ENCODE measurements around the gene XRCC6. TPM values are rescaled to one million over a fixed set of nuclear protein-coding genes. Genes with fewer than 3 reads are reported as not detected.

The XRCC6 gene
- total and polyA plus RNA-seq, 2 of the 13 experiments (the other 11 are each of a cell fraction or from before 2014, with no cell fraction given): 124 to 625 TPM

DNA sequence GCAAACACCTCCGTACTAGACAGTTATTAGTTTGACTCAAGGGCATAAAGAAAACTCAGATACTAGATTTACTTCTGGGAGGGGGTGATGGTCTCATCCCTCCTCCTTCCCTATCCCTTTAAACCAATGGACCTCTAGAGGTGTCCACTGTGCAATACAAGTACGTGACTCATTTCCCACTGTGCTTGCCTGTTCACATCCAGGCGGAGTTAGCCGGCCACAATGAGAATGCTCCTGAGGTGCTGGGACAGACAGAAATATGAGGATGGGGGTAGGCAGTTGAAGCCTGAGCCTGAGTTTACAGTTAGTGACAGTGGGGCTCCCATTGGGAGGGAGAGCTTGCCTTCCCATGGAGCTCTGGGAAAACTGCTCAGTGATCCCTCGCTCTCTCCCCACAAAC lies 23.0 kb upstream of the XRCC6 start:
- TF ChIP-seq SNAI1 (CRISPR knock-in tag; IDR thresholded peaks at IDR 0.05; ENCODE audit: borderline replicate concordance) (no peak), SOX6 (IDR thresholded peaks at IDR 0.05) (no peak), SOX6 (CRISPR knock-in tag; IDR thresholded peaks at IDR 0.05) (no peak), NFIC (IDR thresholded peaks at IDR 0.05; ENCODE audit: low read length) (no peak), ZZZ3 (CRISPR knock-in tag; IDR thresholded peaks at IDR 0.05; ENCODE audit: borderline replicate concordance) (no peak), ZNF343 (CRISPR knock-in tag; IDR thresholded peaks at IDR 0.05) (no peak), GTF2F1 (IDR thresholded peaks at IDR 0.05; ENCODE audit: low read length) (no peak), ZFP36L1 (CRISPR knock-in tag; IDR thresholded peaks at IDR 0.05) (no peak), U2AF2 (IDR thresholded peaks at IDR 0.05; ENCODE audit: low read depth, low read length) (no peak), KMT2A (CRISPR knock-in tag; IDR thresholded peaks at IDR 0.05) (no peak)
- TF ChIP-seq, protein P1, sequence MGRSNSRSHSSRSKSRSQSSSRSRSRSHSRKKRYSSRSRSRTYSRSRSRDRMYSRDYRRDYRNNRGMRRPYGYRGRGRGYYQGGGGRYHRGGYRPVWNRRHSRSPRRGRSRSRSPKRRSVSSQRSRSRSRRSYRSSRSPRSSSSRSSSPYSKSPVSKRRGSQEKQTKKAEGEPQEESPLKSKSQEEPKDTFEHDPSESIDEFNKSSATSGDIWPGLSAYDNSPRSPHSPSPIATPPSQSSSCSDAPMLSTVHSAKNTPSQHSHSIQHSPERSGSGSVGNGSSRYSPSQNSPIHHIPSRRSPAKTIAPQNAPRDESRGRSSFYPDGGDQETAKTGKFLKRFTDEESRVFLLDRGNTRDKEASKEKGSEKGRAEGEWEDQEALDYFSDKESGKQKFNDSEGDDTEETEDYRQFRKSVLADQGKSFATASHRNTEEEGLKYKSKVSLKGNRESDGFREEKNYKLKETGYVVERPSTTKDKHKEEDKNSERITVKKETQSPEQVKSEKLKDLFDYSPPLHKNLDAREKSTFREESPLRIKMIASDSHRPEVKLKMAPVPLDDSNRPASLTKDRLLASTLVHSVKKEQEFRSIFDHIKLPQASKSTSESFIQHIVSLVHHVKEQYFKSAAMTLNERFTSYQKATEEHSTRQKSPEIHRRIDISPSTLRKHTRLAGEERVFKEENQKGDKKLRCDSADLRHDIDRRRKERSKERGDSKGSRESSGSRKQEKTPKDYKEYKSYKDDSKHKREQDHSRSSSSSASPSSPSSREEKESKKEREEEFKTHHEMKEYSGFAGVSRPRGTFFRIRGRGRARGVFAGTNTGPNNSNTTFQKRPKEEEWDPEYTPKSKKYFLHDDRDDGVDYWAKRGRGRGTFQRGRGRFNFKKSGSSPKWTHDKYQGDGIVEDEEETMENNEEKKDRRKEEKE (IDR thresholded peaks at IDR 0.05): no peak
- TF ChIP-seq, protein P2, sequence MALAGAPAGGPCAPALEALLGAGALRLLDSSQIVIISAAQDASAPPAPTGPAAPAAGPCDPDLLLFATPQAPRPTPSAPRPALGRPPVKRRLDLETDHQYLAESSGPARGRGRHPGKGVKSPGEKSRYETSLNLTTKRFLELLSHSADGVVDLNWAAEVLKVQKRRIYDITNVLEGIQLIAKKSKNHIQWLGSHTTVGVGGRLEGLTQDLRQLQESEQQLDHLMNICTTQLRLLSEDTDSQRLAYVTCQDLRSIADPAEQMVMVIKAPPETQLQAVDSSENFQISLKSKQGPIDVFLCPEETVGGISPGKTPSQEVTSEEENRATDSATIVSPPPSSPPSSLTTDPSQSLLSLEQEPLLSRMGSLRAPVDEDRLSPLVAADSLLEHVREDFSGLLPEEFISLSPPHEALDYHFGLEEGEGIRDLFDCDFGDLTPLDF (CRISPR knock-in tag; IDR thresholded peaks at IDR 0.05): no peak
- ChIA-PET POLR2A (interaction anchor here (0.8 kb wide), 1 partner anchor 8 kb away, joined by 3 read pairs; the partner anchor contains the start of gene PMM1), CTCF (ENCODE audit: low intra/inter-chr PET ratio, low total read pairs) (interaction anchor here (1.3 to 4.8 kb wide), 2 partner anchors 21 to 71 kb away, joined by 5 to 77 read pairs; no protein-coding TSS in a partner anchor)
- BruUV-seq (replicated peaks): no TSS peak
- DNase-seq (ENCODE audit: low spot score): no peak
- WGBS (ENCODE audit: low lambda C conversion rate): 91% methylated on average over 5 of the region's 5 CpGs
- no peaks in the 10 kb centered on the region for H3K79me2 ChIP-seq (ENCODE audit: insufficient read depth, low read length)
- no peak overlapping the region for H3K27ac ChIP-seq (ENCODE audit: extremely low read length, insufficient read depth, low read length)
- no peaks in the 10 kb centered on the region for H3K9me3 ChIP-seq (ENCODE audit: low read length)
- FAIRE-seq: no peak
- H3K36me3 ChIP-seq (replicated peaks in 1 of 2; ENCODE audit: control insufficient read depth in 1 of 2, insufficient read depth in 2 of 2, low read length in 2 of 2): peaks cover 9 to 18% of the 10 kb centered on the region in 2 experiments; a peak in 4 of 5 replicates
- H3K4me3 ChIP-seq (replicated peaks in 1 of 3; ENCODE audit: insufficient read depth in 1 of 3, low read depth in 2 of 3, low read length in 3 of 3): no peak overlapping the region
- intact Hi-C loops (cut with micrococcal nuclease; ENCODE audit: unreplicated experiment): no loop called here
- in situ Hi-C loops (cut with HindIII; ENCODE audit: extremely low pct_ligation_motif_present, low pct_unique_long_range_greater_than_20kb): no loop called here
- ATAC-seq: peak; percentile 11; the same call in 1 of the 3 replicates
- H3K27me3 ChIP-seq (ENCODE audit: control insufficient read depth in 1 of 2, insufficient read depth in 2 of 2, low read length in 2 of 2): no peaks in the 10 kb centered on the region
- no peak overlapping the region for H3K4me2 ChIP-seq (ENCODE audit: low read depth, low read length)
- H3K4me1 ChIP-seq (ENCODE audit: insufficient read depth, low read length): peaks cover 27% of the 10 kb centered on the region
- H3K9ac ChIP-seq (ENCODE audit: insufficient read depth, low read depth, low read length): no peak overlapping the region
- H2AFZ ChIP-seq (ENCODE audit: low read length): no peak overlapping the region
- H4K20me1 ChIP-seq (ENCODE audit: insufficient read depth, low read length): no peaks in the 10 kb centered on the region
